Amniotic stem cell (primary cell): Measurements from ENCODE around the gene LPAR6.

Experiments
- DNase-seq: peaks from one replicate; lab custom pipeline; 2025; lab: John Stamatoyannopoulos, UW

The LPAR6 gene

DNA sequence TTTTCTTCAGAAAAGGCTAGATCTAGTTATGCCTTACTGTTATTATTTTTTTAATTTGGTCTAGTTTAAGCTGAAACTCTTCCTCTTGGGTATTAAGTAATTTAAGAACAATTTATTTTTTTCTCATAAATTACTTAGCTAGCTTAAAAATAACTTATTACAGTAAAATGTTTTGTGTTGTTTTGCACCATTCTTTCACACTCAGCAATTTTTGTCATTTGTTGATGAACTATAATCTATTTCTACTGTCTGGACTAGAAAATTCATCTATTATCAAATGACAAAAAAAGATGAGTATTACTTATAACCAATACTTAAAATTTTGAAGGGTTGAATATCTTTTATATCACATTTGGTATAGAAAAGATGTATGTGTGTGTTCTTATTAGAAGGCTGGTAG is 1.6 kb upstream of the LPAR6 start:
- no peak for DNase-seq

DNA sequence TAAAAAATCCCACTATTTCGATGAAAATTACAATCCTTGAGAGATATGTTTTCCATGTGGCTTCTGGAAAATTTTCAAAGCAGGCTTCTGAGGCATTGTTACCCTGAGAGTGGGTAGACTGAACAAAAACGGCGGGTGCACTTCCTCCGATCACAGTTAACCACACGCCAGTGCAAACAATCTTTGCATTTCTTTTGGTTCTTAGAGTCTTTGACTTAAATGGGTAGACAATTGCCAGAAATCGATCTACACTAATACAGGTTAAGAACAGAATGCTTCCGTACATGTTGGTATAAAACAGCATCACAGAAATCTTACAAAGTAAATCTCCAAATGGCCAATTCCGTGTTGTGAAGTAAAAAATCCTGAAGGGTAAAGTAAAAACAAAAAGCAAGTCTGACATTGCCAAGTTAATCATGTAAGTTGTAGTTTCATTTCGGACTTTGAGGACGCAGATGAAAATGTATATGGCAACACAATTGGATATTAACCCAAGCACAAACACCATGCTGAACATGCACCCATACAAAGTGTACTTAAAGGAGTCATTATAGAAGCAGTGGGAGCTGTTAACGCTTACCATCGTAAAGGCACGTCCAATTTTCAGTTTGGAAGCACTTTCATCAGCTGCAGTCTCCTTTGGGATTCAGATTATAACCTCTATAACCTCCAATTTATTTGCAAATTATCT is 927 bp downstream of the LPAR6 start:
- DNase-seq = no peak

DNA sequence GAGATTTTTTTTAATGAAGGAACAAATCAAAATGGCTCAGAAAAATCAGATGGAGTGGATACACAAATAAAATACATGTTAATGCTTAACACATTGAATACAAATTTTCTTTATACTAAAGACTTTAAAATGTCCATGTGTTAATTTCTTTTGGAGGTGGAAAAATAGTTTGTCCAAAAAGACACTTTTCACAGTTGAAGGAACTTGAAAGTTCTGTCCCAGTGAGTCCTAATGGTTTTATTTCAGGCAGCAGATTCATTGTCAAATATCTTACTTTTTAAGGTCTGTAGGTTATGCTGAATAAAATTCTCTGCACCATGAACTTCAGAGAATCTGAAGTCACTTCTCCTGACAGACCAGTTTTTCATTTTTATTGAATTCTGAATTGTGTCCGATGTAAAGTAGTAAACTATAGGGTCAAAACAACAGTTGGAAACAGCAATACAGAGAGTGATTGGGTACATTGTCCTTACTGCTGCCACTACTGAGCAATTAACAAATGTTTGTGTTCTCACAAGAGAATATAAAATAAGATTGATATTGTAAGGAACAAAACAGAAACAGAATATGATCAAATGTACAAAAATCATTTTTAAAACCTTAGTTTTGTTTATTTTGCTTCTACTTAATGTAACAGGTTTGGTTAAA is 1.6 kb downstream of the LPAR6 start:
- no peak for DNase-seq

DNA sequence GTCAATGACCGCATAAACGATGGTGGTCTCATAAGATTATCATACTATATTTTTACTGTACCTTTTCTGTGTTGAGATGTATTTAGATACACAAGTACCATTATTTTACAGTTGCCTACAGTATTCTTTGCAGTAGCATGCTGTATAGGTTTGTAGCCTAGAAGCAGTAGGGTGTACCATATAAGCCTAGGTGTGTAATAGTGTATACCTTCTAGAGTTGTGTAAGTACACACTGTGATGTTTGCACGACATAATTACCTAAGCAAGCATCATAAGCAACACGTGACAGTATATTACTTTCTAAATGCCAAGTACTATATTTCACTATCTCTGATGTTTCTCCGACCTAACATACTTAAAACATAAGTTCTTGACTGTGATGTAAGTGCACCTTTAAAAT is 2.7 kb downstream of the LPAR6 start:
- no peak for DNase-seq

DNA sequence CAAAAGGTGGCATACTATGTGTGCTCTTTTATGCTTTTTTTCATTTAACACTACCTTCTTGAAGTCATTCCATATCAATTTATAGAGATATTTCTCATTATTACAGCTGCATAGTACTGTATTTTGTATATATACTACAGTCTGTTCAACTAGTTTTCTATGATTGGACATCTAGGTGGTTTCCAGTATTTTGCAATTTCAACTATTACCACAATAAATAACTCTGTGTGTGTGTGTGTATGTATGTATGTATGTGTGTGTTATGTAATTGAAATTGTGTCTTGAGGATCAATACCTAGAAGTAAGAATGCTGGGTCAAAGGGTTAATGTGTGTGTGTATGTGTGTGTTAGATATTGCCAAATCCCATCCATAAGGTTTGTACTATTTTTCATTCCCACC is 7.0 kb downstream of the LPAR6 start:
- DNase-seq = no peak

DNA sequence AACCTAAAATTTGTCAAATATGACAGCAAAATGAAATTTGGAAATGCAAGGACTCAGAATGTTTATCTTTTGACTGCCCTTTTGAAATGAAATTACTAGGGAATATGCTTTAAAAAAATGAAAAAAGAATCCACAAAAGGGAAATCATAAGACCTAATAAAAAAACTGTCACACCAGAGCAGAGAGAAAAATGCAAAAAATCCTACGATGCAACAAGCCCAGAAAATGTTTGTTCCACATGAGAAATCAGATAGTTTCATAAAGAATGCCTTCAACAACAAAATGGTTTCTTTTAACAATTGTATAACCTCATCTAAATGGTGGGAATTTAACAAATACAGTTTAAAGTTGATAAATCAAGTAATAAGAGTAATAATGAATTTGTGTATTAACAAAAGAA is 8.0 kb downstream of the LPAR6 start:
- no peak for DNase-seq

DNA sequence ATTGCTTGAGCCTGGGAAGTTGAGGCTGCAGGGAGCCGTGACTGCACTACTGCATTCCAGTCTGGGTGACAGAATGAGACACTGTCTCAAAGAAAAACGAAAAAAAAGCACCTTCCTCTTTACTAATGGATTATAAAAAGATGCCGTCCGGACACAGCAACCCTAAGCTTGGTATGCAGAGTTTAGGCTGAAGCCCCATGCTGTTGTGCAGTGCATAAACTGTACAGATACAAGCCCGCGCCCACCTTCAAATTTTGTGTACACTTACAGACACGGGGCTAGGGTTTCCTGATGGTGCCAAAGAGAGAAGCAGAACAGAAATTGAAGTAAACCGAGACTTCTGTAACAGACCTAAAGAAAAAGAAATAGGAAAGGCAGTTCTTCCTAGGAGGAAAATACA is 9.0 kb downstream of the LPAR6 start:
- no peak for DNase-seq

DNA sequence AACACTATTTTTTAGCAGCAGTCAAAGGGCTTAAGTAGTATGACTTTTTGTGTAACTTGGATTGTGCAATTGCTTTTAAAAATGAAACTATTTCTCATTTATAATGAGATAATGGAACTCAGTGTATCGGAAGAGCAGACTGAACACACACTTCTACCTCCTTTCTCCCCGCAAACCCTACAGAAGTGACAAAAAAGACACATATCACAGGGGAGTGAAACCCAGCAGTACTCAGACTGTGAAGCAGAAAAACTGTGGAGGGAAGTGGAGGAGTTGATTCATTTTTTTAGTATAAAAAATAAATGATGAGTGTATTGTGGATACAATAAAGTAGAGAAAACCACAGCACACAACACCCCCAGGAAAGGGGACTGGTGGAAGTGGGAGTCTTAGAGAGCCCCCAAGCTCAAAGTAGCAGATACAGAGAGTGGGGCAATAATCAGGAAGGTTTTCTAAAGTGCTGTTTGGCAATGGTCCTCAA is 9.7 kb downstream of the LPAR6 start:
- no peak for DNase-seq

DNA sequence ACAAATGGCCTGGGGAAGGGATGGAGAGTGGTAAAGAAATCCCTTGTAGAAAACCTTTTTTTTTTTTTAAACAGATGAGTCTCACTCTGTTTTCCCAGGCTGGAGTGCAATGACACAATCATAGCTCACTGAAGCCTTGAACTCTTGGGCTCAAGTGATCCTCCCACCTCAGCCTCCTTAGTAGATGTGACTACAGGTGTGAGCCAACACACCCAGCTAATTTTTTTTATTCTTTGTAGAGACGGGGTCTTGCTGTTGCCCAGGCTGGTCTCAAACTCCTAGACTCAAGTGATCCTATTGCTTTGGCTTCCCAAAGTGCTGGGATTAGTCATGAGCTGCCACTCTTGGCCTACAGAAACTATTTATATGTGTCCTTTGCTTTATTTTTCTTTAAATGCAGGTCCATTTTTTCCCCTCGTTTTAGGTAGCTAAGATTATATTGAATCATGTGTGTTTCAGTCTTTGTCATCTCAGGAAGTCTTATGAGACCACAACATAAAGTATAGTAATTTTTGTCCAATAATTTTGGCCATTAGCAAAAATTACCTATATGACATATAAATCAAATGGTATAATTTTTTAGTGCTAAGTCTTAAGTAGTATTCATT is 10.5 kb downstream of the LPAR6 start:
- DNase-seq = no peak

DNA sequence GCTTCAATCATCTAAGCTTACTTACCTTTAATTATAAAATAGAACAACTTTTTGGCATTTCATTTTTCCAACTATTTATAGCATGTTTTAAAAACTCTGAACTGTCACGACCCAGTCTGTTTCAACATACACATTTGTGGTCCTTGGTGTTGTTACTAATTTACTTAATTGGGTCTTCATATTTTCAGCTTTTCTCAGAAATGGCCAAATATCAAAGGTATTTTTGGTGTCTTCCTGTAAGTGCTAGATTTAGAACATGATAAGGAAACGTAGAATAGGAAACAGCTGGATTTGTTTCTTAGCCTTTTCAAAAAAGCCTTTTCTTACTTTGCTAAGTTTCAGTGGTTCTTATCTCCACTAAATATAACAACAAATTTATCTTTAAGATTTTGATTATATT is 11.4 kb downstream of the LPAR6 start:
- no peak for DNase-seq

DNA sequence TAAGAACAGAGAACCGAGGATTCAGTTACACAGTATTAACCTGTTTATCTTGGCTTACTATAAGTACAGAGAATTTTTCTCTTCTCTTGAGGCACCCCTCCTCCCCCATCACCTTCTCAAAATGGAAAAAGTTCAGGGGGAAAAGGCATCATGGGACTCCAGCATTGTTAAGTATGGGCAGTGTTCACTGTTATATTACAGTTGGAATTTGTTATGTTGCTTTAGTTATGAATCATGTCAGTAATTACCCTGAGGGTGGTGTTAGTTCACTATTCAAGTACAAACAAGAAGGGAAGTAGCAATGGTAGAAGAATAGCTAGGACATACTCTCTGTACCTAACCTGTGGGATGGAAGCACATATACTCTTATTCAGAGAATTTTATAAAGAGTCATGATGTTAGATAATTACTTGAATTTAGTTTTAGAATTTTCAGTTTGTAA is 12.0 kb downstream of the LPAR6 start:
- DNase-seq = peak; percentile 74

DNA sequence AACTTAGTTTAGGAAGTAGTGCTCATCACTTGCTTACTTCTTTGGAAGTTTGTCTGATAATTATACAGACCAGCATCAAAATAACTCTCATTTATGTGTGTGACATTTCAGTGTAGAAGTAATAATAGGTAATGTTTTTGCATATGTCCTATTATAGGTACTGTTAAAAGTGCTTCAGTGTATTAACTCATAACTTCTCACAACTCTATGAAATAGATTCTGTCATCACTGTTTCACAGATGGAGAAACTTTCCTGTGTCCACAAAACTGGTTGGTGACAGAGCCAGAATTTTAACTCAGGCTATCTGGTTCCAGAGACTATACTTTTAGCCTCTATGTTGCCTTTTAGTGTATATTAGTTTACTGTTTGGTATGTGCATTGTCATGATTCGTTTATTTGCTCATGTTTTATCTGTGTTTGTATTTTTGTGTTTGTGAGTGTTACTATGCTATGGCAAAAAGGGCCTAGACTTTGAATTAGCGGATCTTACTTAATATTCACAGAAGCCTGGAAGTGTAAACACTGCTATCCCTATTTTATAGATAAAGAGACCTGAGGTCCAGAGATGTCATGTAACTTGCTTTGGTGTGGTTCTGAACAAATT is 12.7 kb downstream of the LPAR6 start:
- DNase-seq = no peak

DNA sequence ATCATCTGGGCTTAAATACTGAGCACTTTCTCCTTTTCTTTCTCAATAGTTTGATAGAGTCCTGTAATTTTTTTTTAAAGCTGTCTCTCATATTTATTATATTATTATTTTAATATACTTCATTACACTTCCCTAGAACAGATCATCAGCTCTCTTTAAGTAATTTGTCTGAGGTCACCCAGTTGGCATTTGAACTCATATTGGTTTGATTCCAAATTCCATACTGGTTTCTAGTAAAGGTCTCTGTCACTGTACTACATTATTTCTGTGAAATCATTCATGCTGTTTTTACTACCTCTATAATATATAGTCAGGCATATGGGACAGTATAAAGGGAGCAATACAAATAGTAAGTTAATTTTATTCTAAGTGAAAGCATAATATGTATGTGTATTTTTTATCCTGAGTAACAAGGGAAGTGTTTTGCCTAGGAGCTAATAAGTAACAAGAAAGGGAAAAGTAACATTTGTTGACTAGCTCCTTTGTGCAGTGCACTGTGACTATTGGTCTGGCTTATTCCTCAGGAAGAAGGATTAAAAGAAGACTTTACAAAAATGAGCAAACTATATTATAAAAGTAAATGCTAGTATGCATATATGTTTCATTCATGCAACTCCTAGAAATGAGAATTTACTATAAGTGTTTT is 14.3 kb downstream of the LPAR6 start:
- no peak for DNase-seq

DNA sequence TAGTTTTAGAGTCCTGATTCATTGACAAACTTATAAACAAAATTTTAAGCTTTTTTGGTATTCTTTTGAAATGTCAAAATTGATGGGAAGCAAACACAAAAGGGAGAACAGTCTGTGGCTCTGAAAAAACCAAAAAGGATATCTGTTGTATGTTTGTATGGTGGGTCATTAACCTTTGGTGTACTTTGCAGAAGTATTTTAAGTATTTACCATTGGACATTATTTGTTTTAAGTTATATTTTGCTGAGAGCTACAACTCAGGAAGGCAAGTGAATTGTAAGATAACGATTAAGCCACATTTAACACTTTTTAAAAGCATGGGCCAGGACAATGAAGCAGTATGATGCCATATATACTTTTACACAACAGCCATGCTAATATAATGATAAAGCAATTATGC is 15.2 kb downstream of the LPAR6 start:
- no peak for DNase-seq

DNA sequence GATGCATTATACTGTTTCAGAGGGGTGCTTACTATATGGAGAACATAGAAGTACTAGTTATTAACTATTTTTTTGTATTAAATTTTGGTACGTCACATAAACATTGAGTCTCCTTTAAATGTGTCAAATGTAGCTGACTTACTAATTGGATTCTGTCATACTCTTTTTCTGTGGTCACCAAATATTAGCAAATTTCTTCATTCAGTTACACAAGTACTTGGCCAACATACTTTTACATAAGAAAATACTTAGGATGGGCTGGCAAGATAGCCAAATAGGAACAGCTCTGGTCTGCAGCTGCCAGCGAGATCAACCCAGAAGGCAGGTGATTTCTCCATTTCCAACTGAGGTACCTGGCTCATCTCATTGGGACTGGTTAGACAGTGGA is 19.2 kb downstream of the LPAR6 start:
- DNase-seq = no peak

DNA sequence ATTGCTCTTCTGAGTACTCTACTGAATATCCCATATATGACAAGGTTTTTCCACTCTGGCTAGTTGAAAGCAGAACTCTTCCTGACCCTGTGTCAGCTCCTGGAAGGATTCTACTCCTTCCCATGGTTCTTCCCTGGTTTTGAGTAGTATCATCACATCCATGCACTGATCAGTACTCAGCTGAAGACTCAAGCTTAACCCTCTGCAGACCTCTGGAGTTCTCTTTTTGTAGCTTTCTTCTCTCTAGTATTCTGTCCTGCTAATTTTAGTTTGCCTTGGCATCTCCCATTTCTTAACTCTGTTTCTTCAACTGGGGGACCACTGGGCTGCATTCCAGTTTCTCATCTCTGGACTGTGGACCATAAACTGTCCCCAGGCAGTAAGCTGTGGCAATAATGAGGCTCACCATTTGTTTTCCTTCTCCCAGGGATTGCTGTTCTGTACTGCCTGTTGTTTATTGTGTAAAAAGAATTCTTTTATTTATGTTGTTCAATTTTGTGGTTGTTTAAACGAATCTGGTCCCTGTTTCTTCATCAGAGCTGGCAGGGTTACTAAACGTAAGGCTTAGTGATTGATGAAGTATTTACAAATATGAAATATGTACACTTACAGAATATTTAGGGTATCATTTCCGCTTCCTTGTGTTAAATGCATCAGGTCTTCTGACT is 19.7 kb downstream of the LPAR6 start:
- DNase-seq = no peak

DNA sequence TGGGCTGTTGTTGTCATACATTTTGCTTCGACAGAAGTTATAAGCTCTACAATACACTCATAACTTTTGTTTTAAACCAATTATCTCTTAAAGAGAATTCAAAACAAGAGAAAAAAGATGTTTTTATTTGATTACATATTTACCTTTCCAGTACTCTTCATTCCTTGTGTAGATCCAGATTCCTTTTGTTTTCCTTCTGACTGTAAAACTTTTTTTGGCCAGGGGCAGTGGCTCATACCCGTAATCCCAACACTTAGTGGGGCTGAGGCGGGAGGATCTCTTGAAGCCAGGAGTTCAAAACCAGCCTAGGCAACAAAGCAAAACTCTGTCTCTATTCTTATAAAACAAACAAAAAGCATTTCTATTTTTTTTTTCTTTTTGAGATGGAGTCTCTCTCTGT is 21.7 kb downstream of the LPAR6 start:
- no peak for DNase-seq

DNA sequence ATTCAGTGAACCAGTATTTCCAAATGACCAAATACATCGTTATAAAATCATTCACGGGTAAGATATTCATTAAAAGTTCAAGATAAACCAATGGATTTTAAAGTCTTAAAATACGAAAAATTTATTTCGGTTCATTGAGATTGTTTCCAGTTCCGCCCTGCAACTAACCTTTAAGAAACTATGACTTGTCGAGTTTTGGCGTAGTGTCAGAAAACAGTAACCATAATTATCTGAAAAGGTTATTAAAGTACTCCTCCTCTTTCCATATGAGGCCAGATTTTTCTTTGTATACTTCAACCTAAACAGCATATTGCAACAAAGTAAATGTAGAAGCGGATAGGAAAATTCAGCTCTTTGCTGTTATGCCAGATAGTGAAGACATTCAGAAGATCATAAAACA is 26.1 kb downstream of the LPAR6 start:
- no peak for DNase-seq

DNA sequence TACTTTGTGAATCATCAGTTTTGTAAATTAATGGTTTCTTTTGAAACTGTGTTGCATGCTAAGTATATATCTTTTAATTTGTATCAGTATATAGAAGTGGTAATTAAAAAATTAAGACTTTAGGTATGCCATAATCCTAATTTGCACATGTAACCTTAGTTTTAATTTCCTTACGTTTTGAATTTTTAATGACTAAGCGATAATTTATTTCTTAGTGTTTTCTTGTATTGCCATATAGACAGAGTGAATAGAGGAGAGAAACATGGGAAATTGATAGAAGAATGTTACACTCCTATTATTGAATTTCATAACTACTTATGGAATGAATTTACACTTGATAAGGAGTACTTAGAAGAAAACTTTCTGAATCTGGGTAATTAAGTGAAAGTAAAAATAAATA is 29.5 kb downstream of the LPAR6 start:
- DNase-seq = no peak

DNA sequence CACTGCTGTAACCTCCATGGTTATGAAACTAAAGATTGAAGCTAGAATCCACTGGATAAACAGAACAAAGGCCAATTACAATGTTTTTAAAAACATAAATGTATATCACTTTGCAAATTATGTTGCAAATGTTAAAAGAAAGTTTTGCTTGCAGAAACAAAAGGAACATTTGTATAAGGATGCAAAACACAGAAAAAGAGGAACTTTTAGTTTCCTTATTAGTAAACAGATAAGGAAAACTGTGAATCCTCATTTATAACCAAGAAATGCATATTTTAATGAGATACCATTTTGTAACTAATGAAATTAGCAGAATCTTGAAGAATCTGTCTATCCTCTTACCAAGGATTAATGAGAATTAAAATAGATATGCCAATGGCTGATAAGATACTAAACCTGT is 32.3 kb downstream of the LPAR6 start:
- DNase-seq = no peak

DNA sequence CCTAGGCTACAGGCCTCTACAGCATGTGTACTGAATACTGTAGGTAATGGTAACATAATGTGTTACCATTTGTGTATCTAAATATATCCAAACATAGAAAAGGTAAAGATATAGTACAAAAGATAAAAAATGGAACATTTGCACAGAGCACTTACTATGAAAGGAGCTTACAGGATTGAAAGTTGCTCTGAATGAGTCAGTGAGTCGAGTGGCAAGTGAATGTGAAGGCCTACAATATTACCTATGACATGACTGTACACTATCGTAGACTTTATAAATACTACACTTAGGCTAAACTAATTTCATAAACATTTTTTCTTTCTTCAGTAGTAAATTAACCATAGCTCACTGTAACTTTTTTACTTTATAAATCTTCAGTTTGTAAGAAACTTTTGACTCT is 35.1 kb downstream of the LPAR6 start:
- DNase-seq = no peak

DNA sequence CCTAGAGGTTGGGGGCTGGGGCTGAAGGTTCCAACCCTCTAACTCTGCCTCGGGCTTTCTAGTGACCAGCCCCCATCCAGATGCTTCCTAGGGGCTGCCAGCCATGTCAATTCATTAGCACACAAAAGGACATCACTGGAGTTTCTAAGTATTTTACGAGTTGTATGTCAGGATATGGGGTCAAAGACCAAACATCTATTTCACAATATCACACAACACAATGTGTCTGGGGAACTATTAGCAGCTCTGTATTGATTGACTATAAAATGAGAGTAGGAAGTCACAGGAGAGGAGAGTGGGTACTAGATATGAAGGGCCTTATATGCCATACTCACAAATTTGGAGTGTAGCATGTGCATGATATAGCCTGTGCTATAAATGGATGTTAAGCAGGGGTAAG is 42.1 kb downstream of the LPAR6 start:
- no peak for DNase-seq
